GM12891 (cell line): ENCODE measurements around the gene TLE2.
"Not testable (repeated sequence)": the region's sequence is repeated elsewhere in the genome, so short reads cannot be mapped to it uniquely, and the experiment has no call there.

ENCODE experiments used
- DNase-seq: peaks from one replicate; pipeline ENCODE4 v3.0.0; 2011; ENCODE audit warnings: low spot score; ENCODE audit not compliant: insufficient read length
- FAIRE-seq: peaks from 2 replicates; lab custom pipeline; 2011; peaks lifted over from hg19 to GRCh38; lab: Jason Lieb, UNC
- PAX5 ChIP-seq: IDR thresholded peaks from 2 replicates; pipeline ENCODE4 v1.6.1; 2011; ENCODE audit warnings: low read length, moderate library complexity, mild to moderate bottlenecking; ENCODE audit not compliant: insufficient read depth, severe bottlenecking
- POLR2A ChIP-seq: IDR thresholded peaks from 2 replicates; pipeline ENCODE4 v1.6.1; 2011; ENCODE audit warnings: low read depth, low read length, control low read depth
- POLR2AphosphoS5 ChIP-seq: IDR thresholded peaks from 2 replicates; pipeline ENCODE4 v1.6.1; 2011; ENCODE audit warnings: low read depth, low read length, control low read depth
- POU2F2 ChIP-seq: IDR thresholded peaks from 2 replicates; pipeline ENCODE4 v1.6.1; 2011; ENCODE audit warnings: low read depth, mild to moderate bottlenecking, control low read depth, low read length, moderate library complexity
- SPI1 ChIP-seq: IDR thresholded peaks from 2 replicates; pipeline ENCODE4 v1.6.1; 2011; ENCODE audit warnings: low read depth, low read length, control low read depth
- TAF1 ChIP-seq: IDR thresholded peaks from 2 replicates; pipeline ENCODE4 v1.6.1; 2011; ENCODE audit warnings: low read depth, low read length, control low read depth

Gene TLE2

GRCh38 chr19:3055741-3056416 lies 26.8 kb upstream of the TLE2 start:
- DNase-seq (no peak), FAIRE-seq (no peak)
- TF ChIP-seq POU2F2 (no peak), PAX5 (no peak), POLR2AphosphoS5 (no peak), TAF1 (no peak), SPI1 (no peak), POLR2A (no peak)

- TF ChIP-seq POLR2AphosphoS5 = no peak
- 0 out of 2 replicates have a peak, but pooled peaks have one; percentile 7 for TF ChIP-seq POLR2A
- DNase-seq (no peak), FAIRE-seq (no peak)
These were observed 26.1 kb upstream of the TLE2 start for GRCh38 chr19:3054972-3055740.

DNA sequence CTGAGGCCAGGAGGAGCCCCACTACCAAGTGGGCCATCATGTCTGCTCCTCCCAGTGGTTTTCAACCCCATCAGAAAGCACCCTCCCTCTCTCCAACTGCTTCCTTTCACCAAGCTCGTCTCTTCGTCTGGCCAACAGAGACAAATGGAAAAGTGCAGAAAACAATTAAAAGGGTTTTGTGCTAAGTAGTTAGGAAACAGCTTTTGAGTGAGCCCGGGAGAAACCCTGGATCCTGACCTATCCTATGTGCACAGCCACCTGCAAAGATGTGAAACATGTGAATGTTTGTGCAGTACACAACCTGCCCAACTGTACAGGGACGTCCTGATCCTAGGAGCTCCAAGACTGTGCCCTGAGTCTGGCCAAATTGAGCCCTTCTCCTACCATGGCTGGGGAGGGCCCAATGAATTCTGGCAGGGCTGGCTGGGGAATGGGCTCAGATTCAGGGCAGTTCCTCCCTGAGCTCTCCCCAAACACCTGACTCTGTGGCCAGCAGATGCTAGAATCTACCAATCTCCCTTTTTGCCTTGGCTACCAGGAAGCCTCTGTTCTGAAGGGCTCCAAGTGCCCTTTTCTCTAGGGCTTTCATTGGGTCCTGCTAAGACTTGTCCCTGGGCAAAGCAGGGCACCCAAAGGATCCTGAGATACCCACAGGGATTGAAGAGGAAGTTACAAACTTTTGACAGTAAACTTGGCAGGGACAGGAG lies 25.3 kb upstream of the TLE2 start:
- FAIRE-seq (no peak), DNase-seq (no peak)
- TF ChIP-seq PAX5 (no peak), POLR2AphosphoS5 (0 out of 2 replicates have a peak, but pooled peaks have one; percentile 15)

- TF ChIP-seq POLR2A (no peak), SPI1 (no peak), PAX5 (no peak), POU2F2 (no peak), POLR2AphosphoS5 (no peak), TAF1 (no peak)
- FAIRE-seq (no peak), DNase-seq (no peak)
These were observed 24.7 kb upstream of the TLE2 start for GRCh38 chr19:3053780-3054179.

GRCh38 chr19:3053218-3053621 lies 24.1 kb upstream of the TLE2 start:
- DNase-seq (no peak), FAIRE-seq (peak; percentile 28)
- no peak for TF ChIP-seq TAF1
- 0 out of 2 replicates have a peak, but pooled peaks have one; percentile 37 for TF ChIP-seq POLR2AphosphoS5

DNA sequence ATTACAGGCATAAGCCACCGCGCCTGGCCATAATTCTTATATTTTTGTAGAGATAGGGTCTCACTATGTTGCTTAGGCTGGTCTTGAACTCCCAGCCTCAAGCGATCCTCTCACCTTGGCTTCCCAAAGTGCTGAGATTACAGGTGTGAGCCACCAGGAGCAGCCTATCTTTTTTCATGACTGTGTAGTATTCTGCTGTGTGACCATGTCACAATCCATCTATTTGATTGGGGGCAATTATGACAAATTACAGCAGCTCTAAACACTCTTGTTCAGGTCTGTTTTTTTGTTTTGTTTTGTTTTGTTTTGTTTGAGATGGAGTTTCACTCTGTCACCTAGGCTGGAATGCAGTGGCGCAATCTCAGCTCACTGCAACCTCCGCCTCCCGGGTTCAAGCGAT lies 20.9 kb upstream of the TLE2 start:
- not testable (repeated sequence) for DNase-seq, FAIRE-seq

DNA sequence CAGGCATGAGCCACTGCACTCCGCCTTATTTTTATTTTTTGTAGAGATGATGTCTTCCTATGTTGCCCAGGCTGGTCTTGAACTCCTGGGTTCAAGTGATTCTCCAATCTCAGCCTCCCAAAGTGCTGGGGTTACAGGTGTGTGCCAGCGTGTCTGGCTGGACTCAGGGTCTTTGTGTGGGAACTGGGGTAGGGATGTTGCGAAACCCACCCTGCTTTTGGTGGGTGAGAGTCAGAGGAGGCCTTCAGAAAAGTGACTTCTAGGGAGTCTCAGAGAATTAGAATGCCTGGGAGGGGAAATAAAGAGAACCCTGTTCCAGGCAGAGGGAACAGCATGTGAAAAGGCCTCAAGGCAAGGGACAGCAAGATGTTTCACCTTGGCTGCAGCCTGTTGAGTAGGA lies 20.0 kb upstream of the TLE2 start:
- FAIRE-seq (no peak), DNase-seq (no peak)
- no peak for TF ChIP-seq PAX5
- TF ChIP-seq POLR2AphosphoS5 = no peak
- TF ChIP-seq SPI1 = no peak
- TF ChIP-seq TAF1 = no peak
- no peak for TF ChIP-seq POU2F2
- TF ChIP-seq POLR2A = no peak

DNA sequence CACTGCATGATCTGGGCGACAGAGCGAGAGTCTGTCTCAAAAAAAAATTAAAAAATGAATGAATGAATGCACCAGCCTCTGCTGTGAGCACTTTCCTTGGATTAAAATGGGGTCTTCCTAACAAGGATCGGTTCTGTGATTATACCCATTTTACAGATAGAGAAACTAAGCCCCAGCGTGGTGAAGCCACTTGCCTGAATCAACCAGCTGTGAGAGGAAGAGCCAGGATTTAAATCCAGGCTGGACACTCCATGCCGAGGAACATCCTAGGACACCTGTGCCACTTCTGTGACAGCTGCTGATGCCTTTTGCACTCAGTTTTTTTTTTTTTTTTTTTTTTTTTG lies 19.1 kb upstream of the TLE2 start:
- FAIRE-seq (no peak), DNase-seq (no peak)
- TF ChIP-seq POU2F2 = no peak
- TF ChIP-seq POLR2A = no peak
- no peak for TF ChIP-seq POLR2AphosphoS5
- TF ChIP-seq PAX5 = no peak
- no peak for TF ChIP-seq TAF1
- no peak for TF ChIP-seq SPI1

DNA sequence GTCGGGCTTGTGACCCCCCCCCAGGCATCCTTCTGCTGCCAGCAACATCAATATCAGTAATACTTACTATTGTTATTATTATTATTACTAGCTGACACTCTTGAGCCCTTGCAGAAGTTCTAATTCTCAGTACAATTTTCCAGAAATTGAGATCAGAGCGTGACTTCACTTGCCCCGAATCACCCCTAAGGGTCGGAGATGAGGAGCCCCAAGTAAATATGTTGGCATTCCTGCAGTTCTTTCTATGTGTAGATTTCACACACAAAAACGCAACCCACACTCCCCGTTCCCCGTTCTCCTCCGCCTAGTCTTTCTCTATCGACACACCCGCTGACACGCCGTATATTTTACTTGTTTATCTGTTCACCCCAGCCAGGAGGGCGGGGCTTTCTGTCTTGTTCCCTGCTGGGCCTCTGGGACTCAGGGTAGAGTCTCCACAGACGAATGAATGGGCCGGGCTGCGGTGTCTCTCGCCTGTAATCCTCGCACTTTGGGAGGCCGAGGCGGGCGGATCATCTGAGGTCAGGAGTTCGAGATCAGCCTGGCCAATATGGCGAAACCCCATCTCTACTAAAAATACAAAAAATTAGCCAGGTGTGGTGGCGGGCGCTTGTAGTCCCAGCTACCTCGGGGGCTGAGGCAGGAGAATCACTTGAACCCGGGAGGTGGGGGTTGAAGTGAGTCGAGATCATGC lies 18.6 kb upstream of the TLE2 start:
- DNase-seq (no peak), FAIRE-seq (no peak)
- TF ChIP-seq POLR2AphosphoS5 = no peak
- TF ChIP-seq TAF1 = no peak
- no peak for TF ChIP-seq POU2F2
- no peak for TF ChIP-seq PAX5
- no peak for TF ChIP-seq SPI1
- TF ChIP-seq POLR2A = no peak

DNA sequence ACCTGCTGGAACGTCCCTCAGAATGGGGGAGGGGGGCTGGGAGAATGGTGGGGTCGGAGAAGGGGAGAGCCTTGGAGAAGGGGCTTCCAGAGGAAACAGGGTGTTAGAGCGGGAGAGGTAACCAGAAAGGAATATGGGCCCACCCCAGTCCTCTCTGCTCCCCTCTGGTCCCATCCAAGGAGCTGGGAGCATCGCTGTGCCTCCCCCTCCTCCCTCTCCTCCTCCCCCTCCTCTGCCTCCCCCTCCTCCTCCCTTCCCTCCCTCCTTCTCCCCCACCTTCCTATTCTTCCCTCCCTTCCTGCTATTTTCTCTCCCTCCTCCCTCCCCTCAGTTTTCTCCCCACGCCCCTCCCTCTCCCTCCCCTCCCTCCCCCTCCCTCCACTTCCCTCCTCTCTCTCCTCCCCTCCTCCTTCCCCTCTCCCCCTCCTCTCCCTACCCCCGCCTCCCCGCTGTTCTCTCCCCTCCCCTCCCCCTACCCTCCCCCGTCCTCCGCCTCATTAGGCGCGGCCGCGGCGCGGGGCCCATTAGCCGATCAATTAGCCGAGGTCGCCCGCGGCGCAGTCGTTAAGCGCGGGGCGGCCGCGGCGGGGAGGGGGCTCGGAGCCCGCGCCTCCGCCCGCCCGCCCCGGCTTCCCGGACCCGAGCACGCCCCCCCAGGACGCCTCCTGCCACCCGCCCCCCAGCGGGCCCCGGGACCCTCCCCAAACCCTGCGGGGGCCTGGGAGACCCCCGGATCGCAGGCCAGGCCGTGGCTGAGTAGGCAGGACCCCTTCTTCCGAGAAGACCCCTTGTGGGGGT lies 17.8 kb upstream of the TLE2 start:
- TF ChIP-seq PAX5 (no peak), SPI1 (no peak), POLR2AphosphoS5 (no peak), POU2F2 (no peak), POLR2A (no peak), TAF1 (no peak)
- DNase-seq = no peak
- FAIRE-seq = no peak
